ENCODE results near the gene IFNGR1.

DNA sequence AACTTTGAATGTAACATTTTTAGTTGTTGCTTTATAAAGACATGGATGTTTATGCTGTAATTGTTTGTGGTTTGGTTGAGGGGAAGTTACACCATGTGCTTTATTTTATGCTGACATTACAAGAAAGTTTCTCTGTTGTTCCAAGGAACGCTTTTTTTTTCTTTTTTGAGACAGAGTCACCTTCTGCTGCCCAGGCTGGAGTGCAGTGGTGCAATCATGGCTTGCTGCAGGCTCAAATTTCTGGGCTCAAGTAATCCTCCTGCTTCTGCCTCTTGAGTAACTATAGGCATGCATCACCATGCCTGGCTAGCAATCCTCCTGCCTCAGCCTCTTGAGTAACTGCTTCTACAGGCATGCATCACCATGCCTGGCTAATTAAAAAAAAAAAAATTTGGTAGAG is 21.0 kb upstream of the IFNGR1 start:
- no peak for TF ChIP-seq POLR2A (IDR thresholded peaks at IDR 0.05)
- TF ChIP-seq, protein P1, sequence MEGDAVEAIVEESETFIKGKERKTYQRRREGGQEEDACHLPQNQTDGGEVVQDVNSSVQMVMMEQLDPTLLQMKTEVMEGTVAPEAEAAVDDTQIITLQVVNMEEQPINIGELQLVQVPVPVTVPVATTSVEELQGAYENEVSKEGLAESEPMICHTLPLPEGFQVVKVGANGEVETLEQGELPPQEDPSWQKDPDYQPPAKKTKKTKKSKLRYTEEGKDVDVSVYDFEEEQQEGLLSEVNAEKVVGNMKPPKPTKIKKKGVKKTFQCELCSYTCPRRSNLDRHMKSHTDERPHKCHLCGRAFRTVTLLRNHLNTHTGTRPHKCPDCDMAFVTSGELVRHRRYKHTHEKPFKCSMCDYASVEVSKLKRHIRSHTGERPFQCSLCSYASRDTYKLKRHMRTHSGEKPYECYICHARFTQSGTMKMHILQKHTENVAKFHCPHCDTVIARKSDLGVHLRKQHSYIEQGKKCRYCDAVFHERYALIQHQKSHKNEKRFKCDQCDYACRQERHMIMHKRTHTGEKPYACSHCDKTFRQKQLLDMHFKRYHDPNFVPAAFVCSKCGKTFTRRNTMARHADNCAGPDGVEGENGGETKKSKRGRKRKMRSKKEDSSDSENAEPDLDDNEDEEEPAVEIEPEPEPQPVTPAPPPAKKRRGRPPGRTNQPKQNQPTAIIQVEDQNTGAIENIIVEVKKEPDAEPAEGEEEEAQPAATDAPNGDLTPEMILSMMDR (IDR thresholded peaks at IDR 0.05): no peak
- peak in 2 of 3 donors; percentile 75 to 90 for TF ChIP-seq POLR2AphosphoS5 (IDR thresholded peaks at IDR 0.05)
- TF ChIP-seq EP300 (IDR thresholded peaks at IDR 0.05): no peak
